Occipital lobe (tissue), 2 donors: ENCODE data around the gene GARS1. TPM values are rescaled to one million over a fixed set of nuclear protein-coding genes. Genes with fewer than 3 reads are reported as not detected.
"Not testable (repeated sequence)": the region's sequence is repeated elsewhere in the genome, so short reads cannot be mapped to it uniquely, and the experiment has no call there.

Source experiments
- DNase-seq: peaks from one replicate; lab custom pipeline; 2025; lab: John Stamatoyannopoulos, UW
- total RNA-seq: library from RNA; depleted of rRNA; stranded (reverse); fragments of >200 nt; gene quantifications from one replicate; pipeline ENCODE4 v1.2.3, GENCODE V29; 2014

The GARS1 gene
- total RNA-seq, 1 donor from 2014 or later, result 47.1 TPM

DNA sequence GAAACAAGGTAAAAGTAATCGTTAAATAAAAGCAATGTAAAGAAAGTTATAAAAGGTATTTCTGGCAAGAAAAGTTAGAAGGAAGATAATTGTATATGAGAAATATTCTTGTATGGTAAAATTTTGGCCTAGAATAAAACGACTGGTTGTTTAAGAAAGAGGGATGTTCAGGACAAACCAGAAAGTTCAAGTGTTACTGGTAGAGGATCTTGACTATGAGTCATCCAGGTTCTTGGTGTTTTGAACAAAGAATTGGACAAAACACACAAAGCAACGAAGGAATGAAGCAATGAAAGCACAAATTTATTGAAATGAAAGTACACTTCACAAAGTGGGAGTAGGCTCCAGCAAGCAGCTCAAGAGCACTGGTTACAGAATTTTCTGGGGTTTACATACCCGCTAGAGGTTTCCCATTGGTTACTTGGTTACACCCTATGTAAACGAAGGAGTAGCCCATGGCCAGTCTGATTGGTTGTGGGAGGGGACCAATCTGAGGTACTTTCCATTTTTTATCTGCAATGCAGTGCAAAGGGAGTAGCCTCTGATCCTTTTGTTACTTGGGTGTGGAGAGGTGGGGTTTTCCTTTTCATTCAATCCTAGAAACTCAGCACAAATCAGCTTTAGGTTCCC lies 22.4 kb upstream of the GARS1 start:
- no peak for DNase-seq

DNA sequence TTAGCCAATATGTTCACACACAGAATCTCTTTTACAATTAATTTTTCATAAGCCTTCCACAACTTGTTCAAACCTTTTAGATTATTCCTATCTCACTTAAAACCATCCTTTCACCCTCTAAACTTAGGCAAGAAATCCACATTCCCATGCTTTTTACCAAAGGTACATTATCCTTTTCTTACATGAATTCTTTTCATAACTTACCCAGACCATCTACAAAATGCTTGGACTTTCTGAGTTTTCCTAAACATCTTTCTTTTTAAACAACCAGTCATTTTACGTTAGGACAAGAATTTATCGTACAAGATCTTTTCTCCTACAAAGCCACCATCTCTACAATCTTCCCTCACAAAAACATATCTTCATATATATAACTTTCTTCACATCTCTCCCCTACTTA lies 18.8 kb upstream of the GARS1 start:
- DNase-seq, result no peak

DNA sequence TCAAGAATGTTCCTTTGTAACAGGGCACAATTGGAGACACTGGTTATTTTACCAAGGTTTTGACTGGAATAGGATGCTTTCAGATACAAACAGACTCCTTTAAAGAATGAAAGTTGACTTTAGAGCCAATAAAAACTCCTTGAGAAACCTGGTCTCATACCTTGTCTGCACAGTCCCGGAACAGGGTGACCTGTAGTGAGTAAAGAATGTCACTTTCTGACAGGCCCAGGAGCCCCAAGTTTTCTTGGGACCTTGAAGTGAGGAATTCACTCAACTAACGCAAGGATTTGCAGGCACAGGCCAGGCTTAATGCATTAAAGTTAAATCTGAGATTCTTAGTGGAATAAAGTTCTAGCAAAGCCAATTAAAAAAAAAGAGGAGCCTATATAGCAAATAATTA lies 11.5 kb upstream of the GARS1 start:
- no peak for DNase-seq

DNA sequence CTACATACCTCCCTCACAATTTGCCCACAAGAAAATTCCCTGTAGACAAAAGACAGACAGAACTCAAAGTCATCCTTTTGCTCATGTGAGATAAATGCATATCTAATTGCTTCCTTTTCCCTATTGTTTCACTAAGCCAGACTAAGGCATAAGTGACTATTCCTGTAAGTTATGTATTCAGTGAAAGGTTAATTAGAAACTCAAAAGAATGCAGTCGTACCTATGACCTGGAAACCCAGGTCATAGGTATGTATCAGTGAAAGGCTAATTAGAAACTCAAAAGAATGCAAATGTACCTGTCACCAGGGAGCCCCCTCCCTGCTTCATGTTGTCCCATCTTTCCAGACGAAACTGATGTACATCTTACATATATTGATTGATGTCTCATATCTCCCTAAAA lies 10.3 kb upstream of the GARS1 start:
- DNase-seq, result no peak

DNA sequence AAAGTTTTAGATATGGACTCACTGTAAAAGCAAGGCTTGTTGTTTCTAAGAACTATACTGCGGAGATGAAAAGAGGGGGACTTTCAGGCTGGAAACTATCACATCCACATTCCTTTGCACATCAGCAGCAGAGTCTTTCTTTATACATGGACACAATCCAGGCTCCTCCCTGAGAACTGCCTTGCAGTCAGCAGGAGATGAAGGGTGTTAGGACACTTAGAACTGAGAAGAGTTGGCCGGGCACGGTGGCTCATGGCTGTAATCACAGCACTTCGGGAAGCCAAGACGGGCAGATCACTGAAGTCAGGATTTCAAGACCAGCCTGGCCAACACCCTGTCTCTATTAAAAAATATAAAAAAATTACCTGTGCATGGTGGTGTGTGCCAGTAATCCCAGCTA lies 9.7 kb upstream of the GARS1 start:
- no peak for DNase-seq

DNA sequence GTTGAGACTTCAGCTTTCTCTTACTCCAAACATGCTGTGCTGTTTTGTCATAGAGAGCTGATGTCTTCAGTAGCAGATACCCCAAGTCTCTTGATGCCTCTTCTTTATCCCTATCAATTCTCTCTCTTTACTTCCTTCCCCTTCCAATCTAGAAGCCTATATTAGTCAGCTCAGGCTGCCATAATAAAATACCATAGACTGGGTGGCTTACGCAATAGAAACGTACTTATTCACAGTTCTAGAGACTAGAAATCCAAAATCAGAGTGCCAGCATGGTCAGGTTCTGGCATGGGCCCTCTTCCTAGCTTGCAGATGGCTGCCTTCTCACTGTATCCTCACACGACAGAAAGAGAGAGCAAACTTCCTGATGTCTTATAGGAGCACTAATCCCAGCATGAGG lies 9.0 kb upstream of the GARS1 start:
- DNase-seq, result no peak

DNA sequence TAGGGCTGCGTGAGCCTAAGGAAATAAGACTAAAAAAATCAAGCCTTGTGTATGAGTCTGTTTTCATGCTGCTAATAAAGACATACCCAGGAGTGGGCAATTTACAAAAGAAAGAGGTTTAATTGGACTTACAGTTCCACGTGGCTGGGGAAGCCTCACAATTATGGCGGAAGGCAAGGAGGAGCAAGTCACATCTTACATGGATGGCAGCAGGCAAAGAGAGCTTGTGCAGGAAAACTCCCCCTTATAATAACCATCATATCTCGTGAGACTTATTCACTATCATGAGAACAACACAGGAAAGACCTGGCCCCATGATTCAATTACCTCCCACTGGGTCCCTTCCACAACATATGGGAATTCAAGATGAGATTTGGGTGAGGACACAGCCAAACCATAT lies 7.1 kb upstream of the GARS1 start:
- not testable (repeated sequence) for DNase-seq

DNA sequence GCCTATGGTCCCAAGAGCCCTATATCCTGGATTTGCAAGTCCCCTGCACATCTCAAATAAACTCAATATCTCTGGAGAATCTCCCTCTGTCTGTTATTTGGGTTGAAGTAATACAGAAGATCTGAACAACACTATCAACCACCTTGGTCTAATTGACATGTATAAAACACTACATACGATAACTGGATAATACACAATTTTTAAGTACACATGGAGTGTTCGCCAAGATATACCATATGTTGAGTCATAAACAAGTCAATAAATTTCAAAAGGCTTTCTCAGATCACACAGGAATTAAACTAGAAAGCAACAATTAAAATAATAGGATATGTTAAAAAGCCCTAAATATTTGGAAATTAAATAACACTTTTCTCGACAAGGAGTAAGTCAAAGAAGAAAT lies 5.6 kb upstream of the GARS1 start:
- DNase-seq, result no peak

DNA sequence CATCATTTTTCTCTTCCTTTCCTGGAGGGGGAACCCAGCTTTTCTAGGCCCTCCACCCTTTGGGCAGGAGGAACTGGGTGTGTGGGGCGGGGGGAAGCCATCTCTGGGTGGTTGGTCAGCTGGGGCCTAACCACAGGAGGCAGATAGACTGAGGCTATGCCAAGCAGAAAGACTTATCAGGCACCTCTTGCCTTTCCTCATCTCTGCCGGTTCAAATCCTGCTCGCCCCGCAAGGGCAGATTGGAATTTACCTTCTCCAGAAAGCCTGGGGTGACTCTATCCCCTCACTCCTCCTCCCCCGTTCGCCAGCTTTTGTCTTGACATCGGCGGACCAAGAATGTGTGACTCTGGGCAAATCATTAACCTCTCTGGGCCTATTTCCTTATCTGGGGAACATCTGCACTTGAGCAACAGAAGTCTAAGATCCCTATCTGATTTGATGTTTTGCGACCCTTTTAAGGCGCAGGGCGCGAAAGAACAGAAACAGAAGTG lies 584 bp upstream of the GARS1 start:
- DNase-seq, result peak; percentile 61

DNA sequence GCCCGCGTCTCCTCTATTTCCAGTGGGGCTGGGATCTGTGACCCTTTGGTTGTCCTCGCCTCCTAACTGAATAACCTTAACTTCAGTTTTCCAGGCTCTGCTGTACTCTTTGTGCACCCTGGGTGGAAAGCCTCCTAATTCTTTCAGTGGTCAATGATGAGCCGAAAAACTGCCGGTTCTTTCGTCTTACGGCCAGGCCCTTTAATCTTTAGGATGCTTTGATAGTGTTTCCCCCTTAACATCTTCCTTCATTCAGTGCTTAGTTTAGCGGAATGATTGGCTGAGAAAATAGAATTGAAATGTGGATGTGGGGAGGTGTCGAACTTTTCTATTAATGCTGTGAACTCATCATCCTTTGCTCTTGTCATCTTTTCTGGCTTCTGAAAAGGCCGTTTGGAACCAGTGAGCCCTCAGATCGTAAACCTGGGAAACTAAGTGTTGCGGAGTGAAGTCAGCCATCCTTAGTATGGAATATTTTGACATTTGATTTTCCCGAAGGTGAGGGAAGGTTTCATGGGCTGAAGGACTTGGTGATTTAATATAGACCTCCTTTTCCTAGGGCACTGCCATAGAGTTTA lies 847 bp downstream of the GARS1 start:
- DNase-seq, result no peak

DNA sequence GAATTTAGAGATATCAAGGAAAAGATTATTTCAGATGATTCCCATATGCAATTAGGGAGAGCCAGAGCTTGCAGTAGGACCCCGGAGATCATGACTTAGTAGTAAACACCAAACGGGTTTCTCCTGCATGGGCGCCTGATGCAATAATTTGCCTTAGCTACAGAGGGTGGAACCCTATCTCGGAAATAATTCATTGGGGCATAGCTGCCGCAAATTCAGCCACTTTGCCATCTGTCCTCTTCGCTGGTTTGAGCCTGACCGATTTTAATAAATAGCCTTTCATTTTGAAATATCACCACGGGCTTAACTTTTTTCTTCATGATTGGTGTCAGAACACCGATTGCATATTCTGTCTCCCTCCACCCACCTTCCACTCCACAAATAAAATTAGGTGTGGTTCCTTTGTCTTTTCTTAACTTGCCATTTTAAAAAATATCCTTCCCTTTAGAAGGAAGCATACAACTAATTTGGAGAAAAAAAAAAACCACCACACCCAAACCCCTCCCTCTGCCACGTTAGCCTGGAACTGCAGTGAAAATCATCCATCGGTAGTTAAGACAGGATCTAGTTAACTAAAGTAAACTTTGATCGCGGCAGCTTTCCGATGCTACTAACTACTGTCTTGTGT lies 1.4 kb downstream of the GARS1 start:
- DNase-seq, result no peak

DNA sequence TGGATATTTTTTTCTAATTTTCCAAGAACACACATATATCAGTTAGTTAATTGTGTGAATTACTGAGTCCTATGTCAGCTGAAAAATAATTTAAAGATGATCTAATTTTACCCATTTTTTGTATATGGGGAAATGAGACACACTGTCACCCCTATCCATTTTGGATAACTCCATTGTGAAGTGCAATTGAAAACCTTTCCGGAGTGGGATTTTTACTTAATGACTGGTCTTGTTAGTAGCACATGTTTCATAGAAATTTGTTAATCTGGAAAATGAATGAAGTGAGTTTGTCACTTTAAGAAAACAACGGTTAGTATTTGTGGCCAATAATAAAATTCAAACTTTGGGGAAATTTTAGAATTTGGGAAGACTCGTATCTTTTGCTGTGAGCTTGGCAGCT lies 2.0 kb downstream of the GARS1 start:
- DNase-seq, result no peak

DNA sequence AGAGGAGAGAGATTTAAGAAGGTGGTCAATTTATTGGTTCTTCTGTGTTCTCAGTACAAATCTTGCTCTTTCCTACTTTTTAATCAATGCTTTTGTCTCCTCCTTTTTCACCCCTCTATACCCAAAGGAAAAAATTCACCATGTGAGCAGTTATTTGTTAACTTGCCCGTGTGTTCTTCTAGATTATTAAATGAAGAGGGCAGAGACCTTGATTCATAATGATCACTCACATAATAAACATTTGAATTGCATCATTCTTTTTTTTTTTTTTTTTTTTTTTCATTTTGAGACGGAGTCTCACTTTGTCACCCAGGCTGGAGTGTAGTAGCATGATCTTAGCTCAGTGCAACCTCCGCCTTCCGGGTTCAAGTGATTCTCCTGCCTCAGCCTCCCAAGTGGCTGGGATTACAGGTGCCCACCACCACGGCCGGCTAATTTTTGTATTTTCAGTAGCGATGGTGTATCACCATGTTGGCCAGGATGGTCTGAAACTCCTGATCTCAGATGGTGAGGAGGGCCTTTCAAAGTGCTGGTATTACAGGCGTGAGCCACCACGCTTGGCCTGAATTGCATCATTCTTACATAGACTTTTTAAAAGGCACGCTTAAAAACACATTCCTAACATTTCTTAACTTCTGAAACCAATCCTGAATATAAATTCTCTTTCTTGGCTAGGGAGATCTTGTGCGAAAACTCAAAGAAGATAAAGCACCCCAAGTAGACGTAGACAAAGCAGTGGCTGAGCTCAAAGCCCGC lies 3.6 kb downstream of the GARS1 start:
- DNase-seq, result no peak

DNA sequence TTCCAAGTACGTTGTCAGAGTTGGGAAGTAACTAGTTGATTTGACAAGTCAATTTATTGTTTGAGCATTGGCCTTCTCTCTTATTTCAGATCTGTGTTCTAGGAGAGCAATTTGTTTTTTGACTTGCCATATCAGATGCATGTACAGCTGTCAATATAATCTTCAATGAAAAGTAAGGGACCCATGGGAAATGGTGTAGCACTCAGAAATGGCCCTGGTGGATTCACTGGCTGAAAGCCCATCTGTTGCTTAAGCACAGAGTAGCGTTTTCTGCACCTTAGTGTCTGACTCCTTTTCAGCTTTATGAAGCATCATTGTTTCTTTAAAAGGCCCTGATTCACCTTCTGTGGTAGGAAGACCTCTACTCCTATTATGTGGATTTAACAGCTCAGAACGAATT lies 10.2 kb downstream of the GARS1 start:
- no peak for DNase-seq

DNA sequence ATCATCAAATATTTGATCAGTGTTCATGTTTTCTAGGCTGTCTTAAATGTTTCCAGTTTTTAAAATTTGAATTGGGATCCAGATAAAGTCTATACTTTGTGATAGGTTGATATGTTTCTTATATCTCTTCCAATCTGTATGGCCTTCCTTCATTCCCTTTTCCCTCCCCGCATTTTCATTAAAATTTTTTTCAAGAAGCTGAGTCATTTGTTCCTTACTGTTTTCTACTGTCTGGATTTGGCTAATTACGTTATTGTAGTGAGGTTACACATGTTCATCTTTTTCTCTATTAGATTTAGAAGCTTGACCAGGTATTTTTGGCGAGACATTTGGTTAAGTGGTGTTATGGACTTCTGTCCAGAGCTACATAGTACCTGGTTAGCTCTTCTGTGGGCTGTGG lies 11.2 kb downstream of the GARS1 start:
- no peak for DNase-seq

DNA sequence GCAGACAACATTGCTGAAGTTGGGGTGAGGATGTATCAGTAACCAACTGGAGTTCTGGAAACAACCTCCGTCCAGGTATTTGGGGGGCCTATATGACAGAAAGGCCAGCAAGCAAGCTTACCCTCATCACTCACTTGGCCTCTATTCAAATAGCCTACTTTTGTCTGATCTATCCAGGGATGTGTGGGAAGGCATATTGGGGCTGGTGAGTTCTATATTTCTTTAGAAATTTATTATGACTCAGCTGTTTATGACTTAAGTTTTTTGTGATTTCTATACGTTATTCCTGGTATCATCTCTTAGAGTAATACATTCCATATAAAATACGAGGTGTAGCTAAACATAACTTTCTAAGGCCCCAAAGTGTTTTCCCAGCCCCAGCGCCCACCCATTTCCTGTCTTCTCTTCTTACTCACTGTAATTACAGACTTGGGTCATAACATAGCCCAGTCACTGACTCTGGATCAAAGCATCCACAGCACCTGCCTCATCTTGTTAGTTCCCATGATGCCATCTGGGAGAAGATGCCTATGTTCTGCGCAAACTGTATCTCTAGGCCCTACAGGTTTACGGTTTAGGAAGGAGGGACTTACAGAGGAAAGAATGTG lies 18.1 kb downstream of the GARS1 start:
- DNase-seq, result no peak

DNA sequence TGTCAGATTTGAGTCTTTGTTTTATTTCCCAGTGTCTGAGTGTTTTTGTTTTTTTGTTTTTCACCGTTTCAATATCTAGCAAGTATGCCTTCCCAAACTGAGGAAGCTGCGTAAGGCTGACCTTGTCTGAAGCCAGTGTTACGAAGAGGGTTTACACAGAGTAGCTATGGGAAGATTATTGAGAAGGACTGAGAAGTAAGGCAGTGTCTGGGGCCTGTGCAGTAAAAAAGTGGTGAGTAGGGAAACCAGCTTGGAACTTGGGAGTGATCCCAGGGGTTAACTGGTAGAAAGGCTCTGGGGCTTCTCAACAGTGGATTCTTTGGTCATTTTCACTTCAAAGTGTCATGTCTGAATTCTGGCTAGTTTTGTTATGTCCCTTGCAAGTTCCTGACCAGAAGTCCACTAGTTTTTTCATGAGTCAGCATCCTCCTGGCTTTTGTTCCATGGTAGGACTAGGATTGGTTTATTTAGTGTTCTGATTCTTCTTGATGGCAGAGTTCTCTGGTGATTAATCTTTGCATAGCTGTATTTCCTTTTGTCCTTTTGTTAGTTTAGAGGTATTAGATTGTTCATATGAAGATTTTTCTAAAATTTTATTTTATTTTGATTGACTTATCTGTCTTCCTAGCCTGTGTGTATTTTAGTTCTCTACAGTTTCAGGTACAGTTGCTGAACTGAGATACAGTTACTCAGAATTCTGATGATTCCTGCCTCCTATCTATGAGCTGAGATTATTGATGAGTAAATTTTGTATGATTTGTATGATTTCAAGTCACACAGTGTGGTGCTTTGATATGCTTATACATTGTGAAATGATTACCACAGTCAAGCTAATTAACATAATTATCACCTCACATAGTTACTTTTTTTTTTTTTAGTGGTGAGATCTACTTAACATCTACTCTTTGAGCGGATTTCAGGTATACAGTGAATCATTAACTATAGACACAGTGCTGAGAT lies 19.0 kb downstream of the GARS1 start:
- DNase-seq, result no peak

DNA sequence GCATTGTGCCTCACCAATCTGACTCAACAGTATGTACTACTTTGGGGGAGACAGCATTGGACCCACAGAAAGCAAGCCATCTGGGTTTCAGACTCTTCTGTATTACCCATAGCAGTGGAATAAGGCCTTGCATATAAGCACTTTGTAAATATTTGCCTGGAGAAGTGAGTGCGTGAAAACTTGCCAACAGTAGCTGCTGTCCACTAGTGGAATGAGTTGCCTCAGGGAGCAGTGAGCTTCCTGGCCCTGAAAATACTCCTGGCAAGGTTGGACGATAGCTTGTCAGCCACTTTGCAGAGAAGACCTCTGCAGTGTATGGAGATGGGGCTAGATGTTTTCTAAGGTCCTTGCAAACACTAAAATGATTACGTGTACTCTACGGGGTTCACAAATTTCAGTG lies 21.6 kb downstream of the GARS1 start:
- DNase-seq, result no peak

DNA sequence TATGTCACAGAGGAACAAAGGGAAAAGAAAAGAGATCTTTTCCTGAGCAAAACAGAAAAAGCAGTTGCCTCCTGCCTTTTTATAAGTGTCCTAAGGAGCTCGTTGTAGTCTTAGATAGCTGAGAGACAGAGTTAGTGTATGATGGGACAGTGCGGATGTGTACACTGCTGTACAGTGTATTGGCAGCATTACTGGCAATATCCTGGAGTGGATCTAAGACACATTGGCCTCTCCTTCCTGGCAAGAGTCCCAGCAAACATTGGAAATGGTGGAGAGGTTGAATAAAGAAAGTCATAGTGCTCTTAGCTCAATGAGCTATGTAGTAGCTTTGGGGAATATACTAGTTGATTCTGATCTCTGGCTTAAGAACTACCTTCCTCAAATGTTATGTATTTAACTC lies 22.7 kb downstream of the GARS1 start:
- no peak for DNase-seq

DNA sequence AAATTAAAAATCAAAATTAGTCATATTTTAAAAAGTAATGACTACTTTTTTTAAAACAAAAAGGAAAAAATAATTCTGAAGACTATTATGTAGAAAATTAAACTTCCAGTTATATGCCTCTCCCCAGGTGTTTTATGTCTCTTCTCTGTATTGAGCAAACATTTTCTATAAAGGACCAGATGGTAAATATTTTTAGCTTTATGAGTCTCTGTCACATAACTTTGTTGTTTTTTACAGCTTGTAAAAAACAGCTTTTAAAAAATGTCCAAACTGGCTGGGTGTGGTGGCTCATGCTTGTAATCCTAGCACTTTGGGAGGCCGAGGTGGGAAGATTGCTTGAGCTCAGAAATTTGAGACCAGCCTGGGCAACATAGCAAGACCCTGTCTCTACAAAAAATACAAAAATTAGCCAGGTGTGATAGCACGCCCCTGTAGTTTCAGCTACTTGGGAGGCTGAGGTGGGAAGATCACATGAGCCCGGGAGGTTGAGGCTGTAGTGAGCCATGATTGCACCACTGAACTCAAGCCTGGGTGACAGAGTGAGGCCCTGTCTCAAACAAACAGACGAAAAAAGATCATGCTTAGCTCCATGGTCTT lies 23.5 kb downstream of the GARS1 start:
- no peak for DNase-seq
